Measurements from ENCODE around the gene MAG. TPM values are rescaled to one million over a fixed set of nuclear protein-coding genes. Genes with fewer than 3 reads are reported as not detected.

The MAG gene
- total RNA-seq, 2 experiments from 2014 or later, result 0.19 to 0.77 TPM

- H3K36me3 Mint-ChIP-seq (ENCODE audit: low read depth), result no peaks in the 10 kb centered on the region
- H3K27me3 Mint-ChIP-seq (ENCODE audit: low read depth), result no peaks in the 10 kb centered on the region
- H3K4me3 Mint-ChIP-seq, result no peak overlapping the region
- H3K4me1 Mint-ChIP-seq (ENCODE audit: low read depth), result peaks cover 15% of the 10 kb centered on the region
- CTCF ChIA-PET, result interaction anchor here (1.9 kb wide), 1 partner anchor 17 kb away, joined by 7 read pairs; no protein-coding TSS in a partner anchor
- intact Hi-C loops (cut with micrococcal nuclease), result no loop called here
- H3K9me3 Mint-ChIP-seq, result no peaks in the 10 kb centered on the region
- H3K27ac Mint-ChIP-seq, result no peak overlapping the region
- no peak for DNase-seq
Measured at GRCh38 chr19:35336166-35336955, 44.4 kb downstream of the MAG start.

- intact Hi-C loops (cut with micrococcal nuclease), result no loop called here
- no peak for DNase-seq
- CTCF ChIA-PET, result interaction anchor here (1.6 to 1.9 kb wide), 2 partner anchors 16 to 173 kb away, joined by 3 to 7 read pairs; no protein-coding TSS in a partner anchor
- H3K4me1 Mint-ChIP-seq (ENCODE audit: low read depth), result peaks cover 15% of the 10 kb centered on the region
- no peaks in the 10 kb centered on the region for H3K36me3 Mint-ChIP-seq (ENCODE audit: low read depth)
- H3K27me3 Mint-ChIP-seq (ENCODE audit: low read depth), result no peaks in the 10 kb centered on the region
- no peak overlapping the region for H3K27ac Mint-ChIP-seq
- H3K4me3 Mint-ChIP-seq, result no peak overlapping the region
- no peaks in the 10 kb centered on the region for H3K9me3 Mint-ChIP-seq
Measured at GRCh38 chr19:35337097-35337983, 45.4 kb downstream of the MAG start.

- Mint-ChIP-seq H3K27ac (no peak overlapping the region), H3K4me3 (no peak overlapping the region), H3K36me3 (ENCODE audit: low read depth) (no peaks in the 10 kb centered on the region), H3K4me1 (ENCODE audit: low read depth) (peaks cover 11% of the 10 kb centered on the region), H3K27me3 (ENCODE audit: low read depth) (no peaks in the 10 kb centered on the region), H3K9me3 (no peaks in the 10 kb centered on the region)
- intact Hi-C loops (cut with micrococcal nuclease), result no loop called here
- DNase-seq, result no peak
- CTCF ChIA-PET, result interaction anchor here (0.7 to 1.6 kb wide), 2 partner anchors 10 to 173 kb away, joined by 3 to 4 read pairs; no protein-coding TSS in a partner anchor
Measured at GRCh38 chr19:35337984-35338296, 46.0 kb downstream of the MAG start.

DNA sequence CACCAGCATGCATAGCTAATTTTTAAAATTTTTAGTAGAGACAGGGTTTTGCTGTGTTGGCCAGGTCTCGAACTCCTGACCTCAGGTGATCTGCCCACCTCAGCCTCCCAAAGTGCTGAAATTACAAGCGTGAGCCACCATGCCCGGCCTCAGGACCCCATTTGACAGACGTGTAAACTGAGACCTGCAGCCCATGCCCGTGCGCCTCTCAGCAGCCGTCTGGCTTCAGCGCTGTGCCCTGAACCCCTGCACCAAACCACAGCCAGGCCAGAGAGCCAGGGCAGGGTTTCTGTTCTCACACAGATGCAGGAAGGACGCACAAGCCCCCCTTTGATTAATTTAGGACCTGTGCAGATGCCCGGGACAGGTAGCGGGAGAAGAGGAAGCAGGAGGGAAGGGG is 48.5 kb downstream of the MAG start:
- Mint-ChIP-seq H3K4me1 (ENCODE audit: low read depth) (no peaks in the 10 kb centered on the region), H3K4me3 (no peak overlapping the region), H3K9me3 (no peaks in the 10 kb centered on the region), H3K27me3 (ENCODE audit: low read depth) (no peaks in the 10 kb centered on the region), H3K36me3 (ENCODE audit: low read depth) (no peaks in the 10 kb centered on the region), H3K27ac (no peak overlapping the region)
- CTCF ChIA-PET, result interaction anchor here (1.0 kb wide), 1 partner anchor 170 kb away, joined by 3 read pairs; no protein-coding TSS in a partner anchor
- intact Hi-C loops (cut with micrococcal nuclease), result no loop called here
- DNase-seq, result no peak

- no peak overlapping the region for H3K4me3 Mint-ChIP-seq
- intact Hi-C loops (cut with micrococcal nuclease), result no loop called here
- CTCF ChIA-PET, result no interaction called here
- peaks cover 2% of the 10 kb centered on the region for H3K27me3 Mint-ChIP-seq (ENCODE audit: low read depth)
- no peaks in the 10 kb centered on the region for H3K36me3 Mint-ChIP-seq (ENCODE audit: low read depth)
- no peak overlapping the region for H3K27ac Mint-ChIP-seq
- peaks cover 4% of the 10 kb centered on the region for H3K4me1 Mint-ChIP-seq (ENCODE audit: low read depth)
- no peak for DNase-seq
- H3K9me3 Mint-ChIP-seq, result no peaks in the 10 kb centered on the region
Measured at GRCh38 chr19:35341006-35341405, 49.0 kb downstream of the MAG start.

DNA sequence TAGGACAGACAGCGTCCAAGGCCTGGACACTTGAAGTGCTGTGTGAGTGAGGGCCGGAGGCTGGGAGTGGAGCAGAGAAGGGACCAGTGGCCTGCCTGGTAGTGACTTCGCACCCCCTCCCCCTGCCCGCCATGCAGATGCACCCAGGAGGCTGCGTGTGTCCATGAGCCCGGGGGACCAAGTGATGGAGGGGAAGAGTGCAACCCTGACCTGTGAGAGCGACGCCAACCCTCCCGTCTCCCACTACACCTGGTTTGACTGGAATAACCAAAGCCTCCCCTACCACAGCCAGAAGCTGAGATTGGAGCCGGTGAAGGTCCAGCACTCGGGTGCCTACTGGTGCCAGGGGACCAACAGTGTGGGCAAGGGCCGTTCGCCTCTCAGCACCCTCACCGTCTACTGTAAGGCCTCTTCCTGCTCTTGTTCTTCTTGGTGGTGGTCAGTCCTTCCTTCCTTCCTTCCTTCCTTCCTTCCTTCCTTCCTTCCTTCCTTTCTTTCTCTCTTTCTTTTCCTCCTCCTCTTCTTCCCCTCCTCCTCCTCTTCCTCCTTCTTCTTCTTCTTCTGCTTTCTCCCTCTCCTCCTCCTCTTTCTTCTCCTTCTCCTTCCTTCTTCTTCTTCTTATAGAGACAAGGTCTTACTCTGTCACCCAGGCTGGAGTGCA is 49.7 kb downstream of the MAG start:
- intact Hi-C loops (cut with micrococcal nuclease), result no loop called here
- H3K4me1 Mint-ChIP-seq (ENCODE audit: low read depth), result peaks cover 11% of the 10 kb centered on the region
- CTCF ChIA-PET, result no interaction called here
- peaks cover 2% of the 10 kb centered on the region for H3K27me3 Mint-ChIP-seq (ENCODE audit: low read depth)
- no peaks in the 10 kb centered on the region for H3K36me3 Mint-ChIP-seq (ENCODE audit: low read depth)
- no peak for DNase-seq
- no peaks in the 10 kb centered on the region for H3K9me3 Mint-ChIP-seq
- H3K4me3 Mint-ChIP-seq, result no peak overlapping the region
- H3K27ac Mint-ChIP-seq, result peak overlapping the region; percentile 43

GRCh38 chr19:35342430-35342829 is 50.5 kb downstream of the MAG start:
- peaks cover 2% of the 10 kb centered on the region for H3K27me3 Mint-ChIP-seq (ENCODE audit: low read depth)
- H3K27ac Mint-ChIP-seq, result no peak overlapping the region
- H3K4me1 Mint-ChIP-seq (ENCODE audit: low read depth), result peaks cover 18% of the 10 kb centered on the region
- DNase-seq, result no peak
- H3K36me3 Mint-ChIP-seq (ENCODE audit: low read depth), result no peaks in the 10 kb centered on the region
- no peak overlapping the region for H3K4me3 Mint-ChIP-seq
- intact Hi-C loops (cut with micrococcal nuclease), result no loop called here
- H3K9me3 Mint-ChIP-seq, result no peaks in the 10 kb centered on the region
- CTCF ChIA-PET, result interaction anchor here (0.7 kb wide), 1 partner anchor 466 kb away, joined by 3 read pairs; no protein-coding TSS in a partner anchor

GRCh38 chr19:35344511-35345031 is 52.6 kb downstream of the MAG start:
- Mint-ChIP-seq H3K4me1 (ENCODE audit: low read depth) (peaks cover 32% of the 10 kb centered on the region), H3K27me3 (ENCODE audit: low read depth) (peaks cover 2% of the 10 kb centered on the region), H3K9me3 (no peaks in the 10 kb centered on the region), H3K4me3 (no peak overlapping the region), H3K27ac (no peak overlapping the region), H3K36me3 (ENCODE audit: low read depth) (no peaks in the 10 kb centered on the region)
- intact Hi-C loops (cut with micrococcal nuclease), result no loop called here
- CTCF ChIA-PET, result interaction anchor here (1.8 kb wide), 1 partner anchor 12 kb away, joined by 8 read pairs; no protein-coding TSS in a partner anchor
- no peak for DNase-seq

DNA sequence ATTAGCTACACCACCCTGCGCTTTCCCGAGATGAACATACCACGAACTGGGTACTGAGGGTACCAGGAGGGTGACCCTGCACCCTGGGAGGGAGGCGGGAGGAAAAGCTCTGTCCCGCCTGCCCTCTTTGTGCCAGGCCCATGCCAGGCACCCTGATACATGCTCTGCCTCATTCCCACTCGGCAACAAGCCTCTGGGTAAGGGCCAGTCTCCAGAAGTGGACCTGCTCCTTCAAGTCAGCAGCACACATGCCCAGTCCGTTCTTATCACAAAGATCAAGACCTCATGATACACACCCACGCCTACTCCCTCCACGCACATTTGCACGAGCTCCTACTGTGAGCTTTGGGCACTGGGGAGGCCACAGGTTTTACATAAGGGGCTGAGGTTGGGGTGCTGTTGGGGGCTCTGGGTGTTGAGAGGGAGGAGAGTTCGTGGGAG is 53.7 kb downstream of the MAG start:
- Mint-ChIP-seq H3K9me3 (no peaks in the 10 kb centered on the region), H3K4me1 (ENCODE audit: low read depth) (peaks cover 32% of the 10 kb centered on the region), H3K36me3 (ENCODE audit: low read depth) (no peaks in the 10 kb centered on the region), H3K27me3 (ENCODE audit: low read depth) (peaks cover 2% of the 10 kb centered on the region), H3K4me3 (peak overlapping the region; percentile 20), H3K27ac (peak overlapping the region; percentile 98)
- DNase-seq, result no peak
- intact Hi-C loops (cut with micrococcal nuclease), result loop anchor here (2.0 kb wide), 2 partner anchors 39 to 97 kb away; partner anchors contain the start of gene LSR
- CTCF ChIA-PET, result interaction anchor here (1.0 to 1.8 kb wide), 2 partner anchors 13 to 123 kb away, joined by 3 to 8 read pairs; no protein-coding TSS in a partner anchor

DNA sequence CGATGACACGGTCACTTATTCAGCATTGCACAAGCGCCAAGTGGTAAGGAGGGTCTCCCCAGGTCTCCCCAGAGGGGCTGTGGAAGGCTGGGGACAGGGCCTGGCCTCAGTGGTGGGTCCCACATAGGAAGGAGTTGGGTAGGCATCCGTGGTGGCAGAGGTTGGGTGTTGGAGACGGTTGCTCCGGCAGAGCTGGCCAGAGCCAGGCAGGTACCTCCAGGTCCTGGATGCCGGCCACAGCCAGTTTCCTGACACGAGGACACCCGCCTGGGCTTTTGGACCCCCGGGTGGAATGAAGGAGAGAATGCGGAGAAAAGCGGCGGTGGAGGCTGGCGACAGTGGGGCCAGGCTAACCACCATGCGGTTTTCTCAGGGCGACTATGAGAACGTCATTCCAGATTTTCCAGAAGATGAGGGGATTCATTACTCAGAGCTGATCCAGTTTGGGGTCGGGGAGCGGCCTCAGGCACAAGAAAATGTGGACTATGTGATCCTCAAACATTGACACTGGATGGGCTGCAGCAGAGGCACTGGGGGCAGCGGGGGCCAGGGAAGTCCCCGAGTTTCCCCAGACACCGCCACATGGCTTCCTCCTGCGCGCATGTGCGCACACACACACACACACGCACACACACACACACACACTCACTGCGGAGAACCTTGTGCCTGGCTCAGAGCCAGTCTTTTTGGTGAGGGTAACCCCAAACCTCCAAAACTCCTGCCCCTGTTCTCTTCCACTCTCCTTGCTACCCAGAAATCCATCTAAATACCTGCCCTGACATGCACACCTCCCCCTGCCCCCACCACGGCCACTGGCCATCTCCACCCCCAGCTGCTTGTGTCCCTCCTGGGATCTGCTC is 54.5 kb downstream of the MAG start:
- H3K4me1 Mint-ChIP-seq (ENCODE audit: low read depth), result peaks cover 32% of the 10 kb centered on the region
- H3K9me3 Mint-ChIP-seq, result no peaks in the 10 kb centered on the region
- H3K27ac Mint-ChIP-seq, result peak overlapping the region; percentile 98
- H3K4me3 Mint-ChIP-seq, result peak overlapping the region; percentile 46
- intact Hi-C loops (cut with micrococcal nuclease), result loop anchor here (1.0 to 2.0 kb wide), 7 partner anchors 13 to 365 kb away; partner anchors contain the start of gene LSR
- H3K36me3 Mint-ChIP-seq (ENCODE audit: low read depth), result no peaks in the 10 kb centered on the region
- CTCF ChIA-PET, result interaction anchor here (1.0 to 1.3 kb wide), 2 partner anchors 122 to 149 kb away, joined by 3 to 6 read pairs; no protein-coding TSS in a partner anchor
- DNase-seq, result peak; percentile 87
- H3K27me3 Mint-ChIP-seq (ENCODE audit: low read depth), result peaks cover 2% of the 10 kb centered on the region

Measured in activated naive CD4-positive, alpha-beta T cell treated with anti-CD3 and anti-CD28 coated beads for 36 hours (primary cell).